DND-41 (cell line): ENCODE measurements around the gene PPFIBP1.

Source experiments
- ATAC-seq: fragments of 200-7000 bp; cut with Tn5 transposase; 3 replicates; pipeline ENCODE4 v1.9.1; 2021; ENCODE audit warnings: low read depth; ENCODE audit not compliant: insufficient read depth
- DNase-seq: peaks from one replicate; pipeline ENCODE4 v3.0.0-alpha.2; 2020
- H2AFZ ChIP-seq: 2 replicates; pipeline ENCODE4 v1.6.0; 2012; ENCODE audit warnings: low read depth, low read length
- H3K27ac ChIP-seq: 2 replicates; pipeline ENCODE4 v1.5.1; 2012; ENCODE audit warnings: low read length, inconsistent platforms
- H3K27me3 ChIP-seq: fragments of 200-600 bp; sonication (generic); 2 replicates; pipeline ENCODE4 v1.6.0; 2012; ENCODE audit warnings: low read length, mild to moderate bottlenecking, inconsistent platforms; ENCODE audit not compliant: insufficient read depth, poor library complexity
- H3K36me3 ChIP-seq: 2 replicates; pipeline ENCODE4 v1.5.1; 2012; ENCODE audit warnings: low read length, inconsistent platforms; ENCODE audit not compliant: insufficient read depth
- H3K4me1 ChIP-seq: 2 replicates; pipeline ENCODE4 v1.5.1; 2012; ENCODE audit warnings: mild to moderate bottlenecking, low read length; ENCODE audit not compliant: insufficient read depth
- H3K4me2 ChIP-seq: 2 replicates; pipeline ENCODE4 v1.6.0; 2012; ENCODE audit warnings: mild to moderate bottlenecking, moderate library complexity, low read length, inconsistent platforms; ENCODE audit not compliant: insufficient read depth
- H3K4me3 ChIP-seq, 2 experiments: fragments of 200-600 bp in 1 of 2; shearing (Covaris generic) in 1 of 2; 2 replicates each; pipeline ENCODE4 v1.5.1; 2012 to 2016; ENCODE audit warnings: inconsistent platforms in 2 of 2, low read length in 2 of 2, mild to moderate bottlenecking in 2 of 2, low read depth in 1 of 2, moderate library complexity in 1 of 2
- H3K79me2 ChIP-seq: 2 replicates; pipeline ENCODE4 v1.6.0; 2012; ENCODE audit warnings: low read length, inconsistent platforms; ENCODE audit not compliant: insufficient read depth
- H3K9ac ChIP-seq: 2 replicates; pipeline ENCODE4 v1.6.0; 2012; ENCODE audit warnings: low read depth, mild to moderate bottlenecking, inconsistent platforms, low read length, moderate library complexity
- H3K9me3 ChIP-seq: 2 replicates; pipeline ENCODE4 v1.5.1; 2012; ENCODE audit warnings: low read length, moderate library complexity, mild to moderate bottlenecking, inconsistent platforms; ENCODE audit not compliant: insufficient read depth, severe bottlenecking
- H4K20me1 ChIP-seq: 2 replicates; pipeline ENCODE4 v1.6.0; 2012; ENCODE audit warnings: low read length; ENCODE audit not compliant: insufficient read depth
- CTCF ChIP-seq: IDR thresholded peaks from 2 replicates; pipeline ENCODE4 v1.5.1; 2012; ENCODE audit warnings: borderline replicate concordance, low read length, moderate library complexity, mild to moderate bottlenecking; ENCODE audit not compliant: poor library complexity, severe bottlenecking; ENCODE audit errors: extremely low read depth
- EZH2 ChIP-seq: IDR thresholded peaks from 3 replicates; pipeline ENCODE4 v1.6.1; 2012; ENCODE audit warnings: borderline replicate concordance, low read depth, mild to moderate bottlenecking, moderate library complexity, low read length, inconsistent platforms; ENCODE audit not compliant: severe bottlenecking

Gene PPFIBP1

GRCh38 chr12:27506645-27507189 lies 17.3 kb upstream of the PPFIBP1 start:
- H3K9me3 ChIP-seq = no peaks in the 10 kb centered on the region
- no peaks in the 10 kb centered on the region for H3K4me1 ChIP-seq
- DNase-seq (no peak), ATAC-seq (no peak)
- H3K4me2 ChIP-seq = no peak overlapping the region
- no peak overlapping the region for H3K9ac ChIP-seq
- no peak overlapping the region for H3K27ac ChIP-seq
- no peaks in the 10 kb centered on the region for H3K79me2 ChIP-seq
- H3K36me3 ChIP-seq = no peaks in the 10 kb centered on the region
- H4K20me1 ChIP-seq = no peaks in the 10 kb centered on the region
- H3K27me3 ChIP-seq = no peaks in the 10 kb centered on the region
- no peak for TF ChIP-seq CTCF
- TF ChIP-seq EZH2 = no peak
- no peak overlapping the region for H2AFZ ChIP-seq
- no peak overlapping the region for H3K4me3 ChIP-seq

GRCh38 chr12:27508736-27509431 lies 15.1 kb upstream of the PPFIBP1 start:
- TF ChIP-seq EZH2 (no peak), CTCF (no peak)
- H3K79me2 ChIP-seq = no peaks in the 10 kb centered on the region
- H3K36me3 ChIP-seq = no peaks in the 10 kb centered on the region
- H3K4me3 ChIP-seq = no peak overlapping the region
- no peaks in the 10 kb centered on the region for H3K9me3 ChIP-seq
- H3K9ac ChIP-seq = no peak overlapping the region
- H3K27ac ChIP-seq = no peak overlapping the region
- DNase-seq (no peak), ATAC-seq (no peak)
- H3K27me3 ChIP-seq = no peaks in the 10 kb centered on the region
- no peak overlapping the region for H3K4me2 ChIP-seq
- H2AFZ ChIP-seq = no peak overlapping the region
- no peaks in the 10 kb centered on the region for H4K20me1 ChIP-seq
- no peaks in the 10 kb centered on the region for H3K4me1 ChIP-seq

- ATAC-seq (no peak), DNase-seq (no peak)
- Histone ChIP-seq H3K79me2 (no peaks in the 10 kb centered on the region), H3K4me3 (no peak overlapping the region), H3K4me2 (no peak overlapping the region), H3K27ac (no peak overlapping the region), H3K27me3 (no peaks in the 10 kb centered on the region), H3K4me1 (no peaks in the 10 kb centered on the region), H3K9ac (no peak overlapping the region), H2AFZ (no peak overlapping the region), H4K20me1 (no peaks in the 10 kb centered on the region), H3K36me3 (no peaks in the 10 kb centered on the region), H3K9me3 (no peaks in the 10 kb centered on the region)
- TF ChIP-seq EZH2 (no peak), CTCF (no peak)
Observed at GRCh38 chr12:27511031-27511722, 12.8 kb upstream of the PPFIBP1 start.
